Body of pancreas (tissue), 4 donors: ENCODE data around the gene SEZ6L. TPM values are rescaled to one million over a fixed set of nuclear protein-coding genes. Genes with fewer than 3 reads are reported as not detected.

Experiments used
- ATAC-seq: fragments of 150-250 bp; one replicate; pipeline ENCODE4 v1.9.1; 2016
- DNase-seq, 4 donors: peaks; one replicate each; pipeline ENCODE4 v3.0.0-alpha.2; 2019
- H3K27ac ChIP-seq, 4 donors: fragments of 200-600 bp; sonication (generic); 1 replicate in 3 of 4; 2 replicates in 1 of 4; pipeline versions ENCODE4 v1.5.1 to v1.6.1; 2016 to 2019; ENCODE audit warnings: mild to moderate bottlenecking in 1 of 4, mixed read lengths in 1 of 4, moderate library complexity in 1 of 4
- H3K27me3 ChIP-seq, 2 donors: fragments of 200-600 bp; sonication (generic); one replicate each; pipeline ENCODE4 v1.6.0; 2016; ENCODE audit warnings: mild to moderate bottlenecking in 1 of 2
- H3K36me3 ChIP-seq, 2 donors: fragments of 200-600 bp; sonication (generic); replicated peaks in 1 of 2; 2 replicates each; pipeline ENCODE4 v1.5.1; 2016; ENCODE audit warnings: low read depth in 2 of 2; ENCODE audit not compliant: insufficient read depth in 1 of 2
- H3K4me1 ChIP-seq: fragments of 200-600 bp; sonication (generic); one replicate; pipeline ENCODE4 v1.6.0; 2016
- H3K4me3 ChIP-seq, 2 donors: fragments of 200-600 bp; sonication (generic); 1 replicate in 1 of 2; 2 replicates in 1 of 2; pipeline ENCODE4 v1.5.1; 2016 to 2019
- H3K9me3 ChIP-seq, 3 donors: fragments of 200-600 bp; sonication (generic); 1 replicate in 2 of 3; 2 replicates in 1 of 3; pipeline ENCODE4 v1.5.1; 2016
- CTCF ChIP-seq, 7 experiments: fragments of 450-650 bp in 4 of 7; fragments of 200-600 bp in 3 of 7; sonication (generic) in 3 of 7; IDR thresholded peaks; one replicate each; pipeline ENCODE4 v1.5.1; 2016 to 2019; ENCODE audit warnings: antibody characterized with exemption in 7 of 7
- POLR2A ChIP-seq, 3 donors: fragments of 450-650 bp; IDR thresholded peaks; one replicate each; pipeline ENCODE4 v1.6.1; 2016; ENCODE audit warnings: antibody characterized with exemption in 3 of 3, mild to moderate bottlenecking in 2 of 3
- WGBS, 2 donors: methylation state at CpG; one replicate each; pipeline ENCODE4 v1.1.5; 2017; 5-methylcytosine and 5-hydroxymethylcytosine counted together
- intact Hi-C: fragments of 100-400 bp; cut with DNase I; formaldehyde crosslinking; loops from one replicate; pipeline ENCODE4 v1.15.1; 2023
- total RNA-seq, 2 donors: library from RNA; depleted of rRNA; stranded (reverse); fragments of >200 nt; gene quantifications; one replicate each; pipeline ENCODE4 v1.1.0, GENCODE V29; 2016

SEZ6L gene
- total RNA-seq, 2 donors from 2014 or later = 0.33 to 0.52 TPM

GRCh38 chr22:26426924-26427323 is 257.7 kb downstream of the SEZ6L start:
- DNase-seq (no peak), ATAC-seq (no peak)
- intact Hi-C loops = no loop called here

GRCh38 chr22:26428515-26429457 is 259.5 kb downstream of the SEZ6L start, which contains the start of gene ASPHD2:
Gene ASPHD2 (plus strand): TSS chr22:26429260. CDS start chr22:26433616, 4,356 bp downstream.
- intact Hi-C loops = no loop called here
- ATAC-seq (peak; percentile 80), DNase-seq (peak; percentile 50 to 69 (median 57))
- peaks cover 13% of the 10 kb centered on the region for H3K4me1 ChIP-seq
- 2% methylated on average over 36 to 66 of the region's 96 CpGs for WGBS, 2 donors
- H3K27ac ChIP-seq = peak within 1 kb of the TSS; percentile 26 to 73 (median 48)
- TF ChIP-seq CTCF (IDR thresholded peaks at IDR 0.05) (peak in 2 of 7 experiments; percentile 16 to 21), POLR2A (IDR thresholded peaks at IDR 0.05) (peak in 2 of 3 donors; percentile 52 to 64)
- H3K27me3 ChIP-seq = no peaks in the 10 kb centered on the region
- peak within 1 kb of the TSS; percentile 16 to 19 for H3K4me3 ChIP-seq
- H3K36me3 ChIP-seq = no peaks in the 10 kb centered on the region
- H3K9me3 ChIP-seq = no peaks in the 10 kb centered on the region

More at GRCh38 chr22:26426924-26427323, 257.7 kb downstream of the SEZ6L start:
- TF ChIP-seq POLR2A (IDR thresholded peaks at IDR 0.05) = no peak
- no peak for TF ChIP-seq CTCF (IDR thresholded peaks at IDR 0.05)
- Histone ChIP-seq H3K4me3 (no peak overlapping the region), H3K36me3 (no peaks in the 10 kb centered on the region), H3K27me3 (no peaks in the 10 kb centered on the region), H3K4me1 (peaks cover 13% of the 10 kb centered on the region), H3K27ac (no peak overlapping the region), H3K9me3 (peaks cover 0 to 10% (median 0%) of the 10 kb centered on the region in 3 donors)

- Histone ChIP-seq H3K27ac (no peak overlapping the region), H3K36me3 (no peaks in the 10 kb centered on the region), H3K4me3 (no peak overlapping the region), H3K4me1 (peaks cover 13% of the 10 kb centered on the region), H3K9me3 (no peaks in the 10 kb centered on the region), H3K27me3 (no peaks in the 10 kb centered on the region)
- no peak for DNase-seq
- ATAC-seq = peak; percentile 5
- intact Hi-C loops = no loop called here
- 8 to 30% methylated on average over 9 to 50 of the region's 50 CpGs for WGBS, 2 donors
- TF ChIP-seq POLR2A (IDR thresholded peaks at IDR 0.05) (no peak), CTCF (IDR thresholded peaks at IDR 0.05) (no peak)
These were observed 260.4 kb downstream of the SEZ6L start for GRCh38 chr22:26429458-26430286.

GRCh38 chr22:26430600-26430999 is 261.3 kb downstream of the SEZ6L start:
- Histone ChIP-seq H3K4me1 (peaks cover 13% of the 10 kb centered on the region), H3K9me3 (no peaks in the 10 kb centered on the region), H3K36me3 (no peaks in the 10 kb centered on the region), H3K27ac (no peak overlapping the region), H3K27me3 (no peaks in the 10 kb centered on the region), H3K4me3 (no peak overlapping the region)
- DNase-seq = no peak
- intact Hi-C loops = no loop called here
- 71 to 82% methylated on average over 2 of the region's 2 CpGs for WGBS, 2 donors
- TF ChIP-seq CTCF (IDR thresholded peaks at IDR 0.05) (no peak), POLR2A (IDR thresholded peaks at IDR 0.05) (no peak)
- no peak for ATAC-seq
